Subcutaneous adipose tissue (tissue), 4 donors: ENCODE measurements around the gene FGD1. TPM values are rescaled to one million over a fixed set of nuclear protein-coding genes. Genes with fewer than 3 reads are reported as not detected.

Experiments
- total RNA-seq, 4 donors: library from RNA; depleted of rRNA; stranded (reverse); fragments of >200 nt; gene quantifications; one replicate each; pipeline ENCODE4 v1.1.0, GENCODE V29; 2016
- TF ChIP-seq, protein P1 (sequence below): fragments of 450-650 bp; IDR thresholded peaks from one replicate; pipeline ENCODE4 v1.5.1; 2016; ENCODE audit warnings: low read depth, mild to moderate bottlenecking, control low read depth, antibody characterized with exemption, moderate library complexity

The FGD1 gene
- total RNA-seq, 4 donors from 2014 or later = 1.9 to 3.0 (median 2.4) TPM

DNA sequence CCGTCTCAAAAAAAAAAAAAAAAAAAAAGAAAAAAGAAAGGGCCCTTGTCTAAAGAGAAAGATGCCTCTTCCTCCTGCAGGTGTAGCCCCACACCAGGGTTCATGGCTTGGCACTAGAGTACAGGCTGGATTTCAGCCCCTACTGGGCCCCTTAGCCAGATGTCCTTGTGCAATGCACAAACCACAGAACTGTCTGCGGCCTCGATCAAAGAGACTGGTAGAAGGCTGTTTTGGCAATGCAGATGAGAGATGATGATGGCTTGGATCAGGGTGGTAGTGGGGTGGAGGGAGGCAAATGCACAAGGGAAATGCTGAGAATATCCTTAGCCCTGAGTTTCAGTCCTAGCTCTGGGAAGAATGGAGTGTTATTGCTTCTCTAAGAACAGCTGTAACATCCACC, 82.3 kb downstream of the FGD1 start:
- TF ChIP-seq, protein P1, sequence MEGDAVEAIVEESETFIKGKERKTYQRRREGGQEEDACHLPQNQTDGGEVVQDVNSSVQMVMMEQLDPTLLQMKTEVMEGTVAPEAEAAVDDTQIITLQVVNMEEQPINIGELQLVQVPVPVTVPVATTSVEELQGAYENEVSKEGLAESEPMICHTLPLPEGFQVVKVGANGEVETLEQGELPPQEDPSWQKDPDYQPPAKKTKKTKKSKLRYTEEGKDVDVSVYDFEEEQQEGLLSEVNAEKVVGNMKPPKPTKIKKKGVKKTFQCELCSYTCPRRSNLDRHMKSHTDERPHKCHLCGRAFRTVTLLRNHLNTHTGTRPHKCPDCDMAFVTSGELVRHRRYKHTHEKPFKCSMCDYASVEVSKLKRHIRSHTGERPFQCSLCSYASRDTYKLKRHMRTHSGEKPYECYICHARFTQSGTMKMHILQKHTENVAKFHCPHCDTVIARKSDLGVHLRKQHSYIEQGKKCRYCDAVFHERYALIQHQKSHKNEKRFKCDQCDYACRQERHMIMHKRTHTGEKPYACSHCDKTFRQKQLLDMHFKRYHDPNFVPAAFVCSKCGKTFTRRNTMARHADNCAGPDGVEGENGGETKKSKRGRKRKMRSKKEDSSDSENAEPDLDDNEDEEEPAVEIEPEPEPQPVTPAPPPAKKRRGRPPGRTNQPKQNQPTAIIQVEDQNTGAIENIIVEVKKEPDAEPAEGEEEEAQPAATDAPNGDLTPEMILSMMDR = no peak

DNA sequence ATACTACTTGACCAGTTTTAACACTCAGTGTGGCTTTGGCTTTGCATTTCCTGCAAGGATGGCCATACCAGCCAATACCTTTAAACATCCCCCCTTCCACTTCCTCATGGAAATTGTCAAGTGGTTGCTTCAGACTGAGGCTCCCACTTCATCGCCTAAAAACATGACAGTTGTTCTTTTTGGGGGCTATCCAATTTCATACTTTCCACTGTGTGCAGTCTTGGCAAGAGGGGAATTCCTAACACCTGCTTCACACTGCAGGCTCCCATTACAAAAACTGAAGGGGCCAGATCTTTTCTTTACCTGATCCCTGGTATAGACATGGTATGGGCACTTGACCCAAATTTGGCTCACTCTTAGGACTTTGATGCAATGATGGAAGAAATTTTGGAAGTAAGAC, 84.3 kb downstream of the FGD1 start:
- TF ChIP-seq, protein P1 = no peak

DNA sequence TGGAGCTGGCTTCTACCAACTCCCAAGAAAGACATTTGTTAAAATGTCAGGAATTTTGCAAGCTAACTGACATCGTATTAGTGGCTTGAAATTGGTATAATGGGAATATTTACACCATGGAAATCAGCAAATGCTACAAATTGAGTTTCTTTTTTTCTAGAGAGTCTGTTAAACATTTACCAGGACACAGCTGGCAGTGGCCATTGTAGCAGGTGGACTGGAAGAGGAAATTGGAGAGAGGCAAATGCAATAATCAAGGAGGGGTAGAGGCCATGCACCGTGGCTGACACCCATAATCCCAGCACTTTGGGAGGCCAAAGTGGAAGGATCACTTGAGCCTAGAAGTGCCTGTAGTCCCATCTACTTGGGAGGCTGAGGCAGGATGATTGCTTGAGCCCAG, 88.8 kb downstream of the FGD1 start:
- TF ChIP-seq, protein P1 = no peak

DNA sequence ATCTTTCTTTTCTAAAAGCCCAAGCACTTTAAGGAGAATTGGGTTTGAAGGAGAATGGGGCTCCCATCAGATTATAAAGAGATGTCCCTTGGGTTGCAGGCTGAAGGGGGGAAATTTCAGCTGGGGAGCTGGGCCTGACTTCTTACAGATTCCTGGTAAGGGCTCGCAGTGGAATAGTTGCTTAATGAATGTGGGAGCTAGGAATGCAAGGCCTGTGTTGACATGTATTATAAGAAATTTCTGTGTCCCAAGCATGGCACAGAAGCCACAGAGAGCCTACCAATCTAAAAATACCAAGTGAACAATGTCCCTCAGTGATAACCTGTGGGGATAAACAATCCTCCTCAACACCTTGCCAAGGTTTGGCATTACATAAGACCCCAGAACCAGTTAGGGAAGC, 98.9 kb downstream of the FGD1 start:
- TF ChIP-seq, protein P1 = no peak

Other genes starting within 250 kb of the FGD1 start
- 1 to 10 TPM in 2 of 4 donors, under 1 TPM in 2; 0.68 to 1.1 (median 1.0) TPM for gene WNK3, start 138.2 kb downstream of the FGD1 start, total RNA-seq
- 10 to 100 TPM; 14.3 to 35.6 (median 18.5) TPM for gene TSR2, start 55.8 kb downstream of the FGD1 start, total RNA-seq
- 10 to 100 TPM; 18.6 to 34.7 (median 19.9) TPM for gene GNL3L, start 34.0 kb upstream of the FGD1 start, total RNA-seq